ENCODE results near the gene GRIP2. TPM values are rescaled to one million over a fixed set of nuclear protein-coding genes. Genes with fewer than 3 reads are reported as not detected.
A peak's percentile ranks its signal among the peaks of the same experiment; 100 is the strongest.

GRIP2 gene
- total RNA-seq, result under 1 TPM in 5 of 6 experiments, not detected in 1; 0.04 to 0.44 (median 0.33) TPM
- long read RNA-seq, result 0 reads

GRCh38 chr3:14539742-14540491 is at the start of gene GRIP2:
TSS of gene GRIP2 (minus strand) at chr3:14540342. CDS start at chr3:14540308, 34 bp downstream.
- intact Hi-C loops (cut with DNase I), result no loop called here
- Histone ChIP-seq H3K36me3 (no peaks in the 10 kb centered on the region), H3K4me1 (no peaks in the 10 kb centered on the region), H3K4me3 (no peak within 1 kb of the TSS), H3K27me3 (no peaks in the 10 kb centered on the region), H3K9me3 (no peaks in the 10 kb centered on the region), H3K27ac (no peak within 1 kb of the TSS)
- TF ChIP-seq POLR2A (IDR thresholded peaks at IDR 0.05), result no peak
- TF ChIP-seq, protein P1, sequence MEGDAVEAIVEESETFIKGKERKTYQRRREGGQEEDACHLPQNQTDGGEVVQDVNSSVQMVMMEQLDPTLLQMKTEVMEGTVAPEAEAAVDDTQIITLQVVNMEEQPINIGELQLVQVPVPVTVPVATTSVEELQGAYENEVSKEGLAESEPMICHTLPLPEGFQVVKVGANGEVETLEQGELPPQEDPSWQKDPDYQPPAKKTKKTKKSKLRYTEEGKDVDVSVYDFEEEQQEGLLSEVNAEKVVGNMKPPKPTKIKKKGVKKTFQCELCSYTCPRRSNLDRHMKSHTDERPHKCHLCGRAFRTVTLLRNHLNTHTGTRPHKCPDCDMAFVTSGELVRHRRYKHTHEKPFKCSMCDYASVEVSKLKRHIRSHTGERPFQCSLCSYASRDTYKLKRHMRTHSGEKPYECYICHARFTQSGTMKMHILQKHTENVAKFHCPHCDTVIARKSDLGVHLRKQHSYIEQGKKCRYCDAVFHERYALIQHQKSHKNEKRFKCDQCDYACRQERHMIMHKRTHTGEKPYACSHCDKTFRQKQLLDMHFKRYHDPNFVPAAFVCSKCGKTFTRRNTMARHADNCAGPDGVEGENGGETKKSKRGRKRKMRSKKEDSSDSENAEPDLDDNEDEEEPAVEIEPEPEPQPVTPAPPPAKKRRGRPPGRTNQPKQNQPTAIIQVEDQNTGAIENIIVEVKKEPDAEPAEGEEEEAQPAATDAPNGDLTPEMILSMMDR (IDR thresholded peaks at IDR 0.05), result no peak
- peak in 1 of 3 donors; percentile 47 for DNase-seq
- no peak for ATAC-seq
- 48% methylated on average over 11 of the region's 14 CpGs for WGBS (ENCODE audit: insufficient coverage, low coverage, low lambda C conversion rate, missing lambda C conversion rate)

DNA sequence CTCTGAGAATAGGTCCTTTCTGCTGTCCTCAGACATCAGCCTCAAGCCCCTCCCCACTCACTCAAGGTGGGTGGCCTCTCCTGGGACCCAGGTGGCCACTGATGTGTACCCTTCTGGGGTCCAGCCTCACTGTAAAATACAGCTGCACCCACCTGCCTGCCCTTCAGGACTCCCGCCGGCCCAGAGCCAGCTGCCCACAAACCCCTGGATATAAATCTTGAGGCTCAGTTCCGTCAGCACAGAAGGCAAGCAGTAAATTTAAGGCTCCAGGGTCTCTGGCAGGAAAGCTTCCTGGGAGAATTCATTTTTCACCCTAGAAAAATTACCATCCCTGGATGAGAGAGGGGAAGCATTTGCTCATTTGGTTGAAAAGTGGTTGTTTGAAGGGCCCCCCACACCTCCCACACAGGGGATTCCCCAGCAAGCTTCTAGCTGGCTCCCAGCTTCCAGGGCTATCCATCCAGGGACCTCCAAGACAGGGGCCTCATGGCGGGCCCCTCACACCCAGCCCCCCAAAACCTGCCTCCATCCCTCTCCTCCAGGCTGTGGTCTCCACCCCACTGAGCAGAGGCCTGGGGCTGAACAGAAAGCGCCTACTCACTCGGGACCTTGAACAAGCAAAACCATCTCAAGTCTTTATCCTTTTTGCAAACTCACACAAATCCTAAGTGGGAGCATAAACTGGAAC is 48.4 kb upstream of the GRIP2 start:
- H3K36me3 ChIP-seq, result no peaks in the 10 kb centered on the region
- peaks cover 0 to 7% (median 0%) of the 10 kb centered on the region in 4 donors for H3K4me1 ChIP-seq
- H3K4me3 ChIP-seq, result no peak overlapping the region
- TF ChIP-seq POLR2A (IDR thresholded peaks at IDR 0.05), result no peak
- TF ChIP-seq, protein P1 (IDR thresholded peaks at IDR 0.05), result no peak
- H3K27me3 ChIP-seq, result no peaks in the 10 kb centered on the region
- peak in 2 of 4 donors; percentile 6 to 21 for ATAC-seq
- 92% methylated on average over 2 of the region's 6 CpGs for WGBS (ENCODE audit: insufficient coverage, low coverage, low lambda C conversion rate, missing lambda C conversion rate)
- no peak overlapping the region for H3K27ac ChIP-seq
- DNase-seq, result no peak
- intact Hi-C loops (cut with DNase I), result no loop called here
- no peaks in the 10 kb centered on the region for H3K9me3 ChIP-seq

DNA sequence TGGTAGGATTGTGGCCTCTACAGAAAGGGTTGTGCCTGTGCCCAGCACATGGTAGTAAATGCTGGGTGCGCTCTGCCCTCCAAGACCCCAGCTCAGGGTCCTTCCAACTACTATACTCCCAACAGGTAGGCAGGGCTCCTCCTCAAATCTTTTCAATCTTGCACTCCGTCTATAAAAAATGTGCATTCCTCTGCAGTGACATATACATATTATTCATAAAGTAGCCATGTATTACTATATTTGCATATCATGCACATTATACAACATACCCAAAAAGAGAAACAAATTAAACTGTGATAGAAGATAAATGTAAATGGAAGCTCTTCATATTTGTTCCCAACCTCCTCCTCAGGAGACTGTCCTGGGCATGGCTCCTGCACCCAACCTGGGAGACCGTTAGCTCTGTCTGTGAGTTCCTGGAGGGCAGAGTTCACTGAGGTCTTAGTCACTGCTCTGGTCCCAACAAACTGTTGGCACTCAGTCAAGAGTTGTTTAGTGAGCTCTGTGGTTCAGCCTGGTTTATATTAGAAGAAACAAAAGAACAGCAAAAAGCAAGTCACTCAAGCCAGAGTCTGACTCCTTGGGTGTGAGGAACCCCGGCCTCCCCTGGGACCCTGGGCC is 47.7 kb upstream of the GRIP2 start:
- H3K4me3 ChIP-seq, result no peak overlapping the region
- WGBS (ENCODE audit: insufficient coverage, low coverage, low lambda C conversion rate, missing lambda C conversion rate), result 55% methylated on average over 3 of the region's 4 CpGs
- peak; percentile 92 to 99 (median 96) for ATAC-seq
- H3K9me3 ChIP-seq, result no peaks in the 10 kb centered on the region
- no peaks in the 10 kb centered on the region for H3K27me3 ChIP-seq
- peak in 2 of 3 donors; percentile 44 to 65 for DNase-seq
- H3K36me3 ChIP-seq, result no peaks in the 10 kb centered on the region
- no peak for TF ChIP-seq POLR2A (IDR thresholded peaks at IDR 0.05)
- TF ChIP-seq, protein P1 (IDR thresholded peaks at IDR 0.05), result no peak
- H3K27ac ChIP-seq, result no peak overlapping the region
- intact Hi-C loops (cut with DNase I), result no loop called here
- peaks cover 0 to 7% (median 0%) of the 10 kb centered on the region in 4 donors for H3K4me1 ChIP-seq

GRCh38 chr3:14586611-14587010 is 46.5 kb upstream of the GRIP2 start:
- Histone ChIP-seq H3K4me1 (peaks cover 0 to 7% (median 0%) of the 10 kb centered on the region in 4 donors), H3K36me3 (no peaks in the 10 kb centered on the region), H3K27me3 (no peaks in the 10 kb centered on the region), H3K9me3 (no peaks in the 10 kb centered on the region), H3K27ac (no peak overlapping the region), H3K4me3 (no peak overlapping the region)
- DNase-seq, result no peak
- WGBS (ENCODE audit: insufficient coverage, low coverage, low lambda C conversion rate, missing lambda C conversion rate), result 92% methylated on average over 2 of the region's 2 CpGs
- intact Hi-C loops (cut with DNase I), result no loop called here
- TF ChIP-seq, protein P1 (IDR thresholded peaks at IDR 0.05), result no peak
- TF ChIP-seq POLR2A (IDR thresholded peaks at IDR 0.05), result no peak
- no peak for ATAC-seq
